ENCODE results near the gene RNF113B. TPM values are rescaled to one million over a fixed set of nuclear protein-coding genes. Genes with fewer than 3 reads are reported as not detected.

RNF113B gene
- not detected for total RNA-seq

DNA sequence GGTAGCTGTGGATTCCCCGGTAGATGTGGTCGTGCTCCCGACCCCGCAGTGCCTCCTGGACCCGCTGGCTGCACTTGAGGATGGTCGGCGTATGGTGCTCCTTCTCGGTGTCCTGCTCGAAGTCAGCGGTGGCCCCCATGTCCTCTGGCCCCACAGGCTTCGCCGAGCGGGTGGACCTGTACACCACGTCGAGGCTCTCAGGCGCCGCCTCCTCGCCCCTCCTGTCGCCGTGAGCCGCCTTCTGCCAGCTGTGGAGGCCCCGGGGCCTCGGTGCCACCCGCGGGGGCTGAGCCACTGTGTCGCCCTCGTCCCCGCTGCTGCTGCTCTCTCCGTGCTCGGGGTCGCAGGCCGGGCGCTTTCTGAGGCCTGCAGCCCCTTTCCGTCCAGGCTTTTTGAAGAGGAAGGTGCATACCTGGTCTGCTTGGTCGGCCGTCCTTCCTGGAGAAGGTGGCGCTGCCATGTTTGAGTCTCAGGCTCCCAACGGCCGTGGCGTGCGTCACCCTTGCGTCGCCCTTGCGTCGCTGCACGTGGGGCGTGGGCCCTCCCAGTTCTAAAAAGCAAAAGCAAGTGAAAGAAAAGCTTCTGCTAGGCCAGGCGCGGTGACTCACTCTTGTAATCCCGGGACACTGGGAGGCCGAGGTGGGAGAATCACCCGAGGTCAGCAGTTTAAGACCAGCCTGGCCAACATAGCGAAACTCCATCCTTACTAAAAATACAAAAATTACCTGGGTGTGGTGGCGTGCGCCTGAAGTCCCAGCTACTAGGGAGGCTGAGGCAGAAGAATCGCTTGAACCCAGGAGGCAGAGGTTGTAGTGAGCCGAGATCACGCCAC lies at the start of gene RNF113B:
Gene RNF113B (minus strand): TSS at position 493 of the 832 bp plus-strand sequence. CDS start 33 bp downstream, at position 460.
- no peak for DNase-seq (ENCODE audit: low spot score)
- no peak for ATAC-seq

DNA sequence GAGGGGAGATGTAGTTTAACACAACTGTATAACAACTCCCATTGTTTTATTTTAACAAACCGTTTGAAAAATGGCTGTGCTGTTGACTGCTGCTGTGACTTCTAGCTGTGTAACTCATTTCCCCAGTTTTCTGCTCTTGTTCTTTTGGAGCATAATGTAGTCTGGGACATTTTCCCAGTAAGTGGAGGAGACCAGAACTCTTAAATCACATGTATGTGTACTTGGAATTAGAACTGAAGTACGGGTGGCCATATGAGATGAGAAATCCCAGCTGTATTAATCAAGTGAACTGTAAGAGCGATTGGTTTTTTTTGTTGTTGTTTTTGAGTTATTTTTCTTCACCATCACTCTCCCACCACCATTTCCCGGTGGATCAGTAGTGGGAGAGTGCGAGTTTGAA lies 49.4 kb upstream of the RNF113B start:
- ATAC-seq (no peak), DNase-seq (ENCODE audit: low spot score) (no peak)

DNA sequence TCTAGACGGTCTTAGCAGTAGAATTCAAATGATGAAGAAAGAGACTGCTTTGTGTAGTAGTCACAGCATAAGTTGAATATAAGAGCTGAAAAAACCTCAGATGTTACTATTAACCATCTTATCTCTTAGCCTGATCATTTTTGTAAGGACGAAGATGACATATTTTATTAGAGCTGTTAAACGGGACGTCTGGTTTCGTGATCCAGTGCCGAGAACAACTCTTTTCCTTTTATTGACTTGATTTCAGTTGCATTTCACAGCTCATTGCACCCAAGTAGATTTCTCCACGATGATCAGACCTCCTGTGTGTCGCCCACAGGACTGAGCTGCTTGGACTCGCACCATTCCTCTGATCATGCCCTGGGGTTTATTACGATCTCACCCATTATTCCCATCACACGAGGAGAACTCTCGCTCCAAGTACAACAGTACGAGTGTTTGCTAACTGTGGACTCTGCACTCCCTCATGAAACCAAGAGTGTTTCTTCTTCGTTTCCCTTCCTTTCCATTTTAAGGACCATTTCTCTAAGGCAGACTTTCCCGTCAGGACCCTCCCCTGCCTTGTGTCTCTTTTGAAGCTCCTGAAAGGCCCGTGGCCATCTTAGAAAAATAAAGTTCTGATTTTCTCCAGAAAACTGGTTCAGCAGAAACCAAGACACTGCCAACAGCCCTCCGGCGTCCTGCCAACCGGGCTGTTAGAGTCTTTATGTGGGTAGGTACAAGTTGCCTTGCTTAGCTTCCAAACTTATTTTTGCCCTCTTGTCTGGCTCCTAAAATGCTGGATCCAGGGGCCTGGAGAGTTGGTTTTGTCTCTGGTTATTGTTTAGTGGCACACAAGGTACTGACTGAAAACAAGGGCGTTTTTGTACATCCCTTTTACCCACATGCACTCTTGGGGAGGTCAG lies 48.2 kb upstream of the RNF113B start:
- peak; percentile 86 for ATAC-seq

DNA sequence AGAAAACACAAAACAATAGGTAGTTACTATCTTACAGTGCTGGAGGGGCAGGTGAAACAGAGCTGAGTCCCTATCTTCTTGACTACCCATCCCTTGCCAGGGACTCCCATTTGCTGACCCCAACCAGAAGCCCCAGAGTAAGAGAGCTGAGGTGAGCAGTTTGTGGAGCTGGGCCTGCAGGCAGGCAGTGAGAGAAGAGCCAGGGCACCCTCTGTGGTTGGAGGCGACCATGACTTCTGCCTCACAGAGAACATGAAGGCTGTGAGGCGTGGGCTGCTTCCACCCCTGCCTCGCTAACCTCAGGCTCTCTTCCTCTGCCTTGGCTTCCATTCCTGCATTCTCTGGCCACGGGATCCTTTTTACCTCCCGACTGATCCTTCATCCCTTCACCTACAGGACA lies 47.5 kb upstream of the RNF113B start:
- DNase-seq (ENCODE audit: low spot score) (no peak), ATAC-seq (peak; percentile 29)

More for the DNA sequence above, 48.2 kb upstream of the RNF113B start:
- no peak for DNase-seq (ENCODE audit: low spot score)

DNA sequence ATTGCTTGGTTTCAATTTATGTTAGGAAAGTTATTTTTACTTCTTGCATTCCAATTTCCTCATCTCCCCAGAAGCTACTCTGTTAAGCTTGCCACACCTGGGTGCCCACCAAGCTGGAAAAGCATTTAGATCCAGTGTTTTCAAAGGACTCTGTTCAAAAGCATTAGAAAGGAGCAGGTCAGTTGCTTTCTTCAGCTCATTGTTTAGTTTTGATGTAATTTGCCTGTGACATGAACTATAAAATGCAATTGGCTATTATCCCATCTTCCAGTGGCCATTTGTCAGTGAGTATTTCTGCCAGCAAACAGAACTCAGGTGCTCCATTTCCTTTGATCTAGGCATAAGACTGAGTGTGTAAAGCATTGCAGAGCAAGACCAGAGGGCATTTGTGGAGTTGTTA lies 46.7 kb upstream of the RNF113B start:
- ATAC-seq (no peak), DNase-seq (ENCODE audit: low spot score) (no peak)

DNA sequence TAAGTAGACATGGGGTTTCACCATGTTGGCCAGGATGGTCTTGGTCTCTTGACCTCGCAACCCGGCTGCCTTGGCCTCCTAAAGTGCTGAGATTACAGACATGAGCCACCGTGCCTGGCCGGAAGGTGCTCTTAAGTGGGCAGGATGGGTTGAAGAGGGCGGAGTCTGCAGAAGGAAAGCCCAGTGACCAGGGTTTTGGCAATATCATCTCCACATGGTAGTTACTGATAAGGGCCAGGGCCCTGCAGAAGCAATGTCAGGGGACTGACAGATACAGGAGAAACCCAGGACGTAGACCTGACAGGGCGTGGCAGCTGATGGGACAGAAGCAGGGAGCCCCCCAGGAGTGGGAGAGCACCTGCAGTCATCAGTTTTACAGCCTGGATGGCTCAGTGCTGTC lies 45.7 kb upstream of the RNF113B start:
- DNase-seq (ENCODE audit: low spot score), result no peak
- ATAC-seq, result no peak

DNA sequence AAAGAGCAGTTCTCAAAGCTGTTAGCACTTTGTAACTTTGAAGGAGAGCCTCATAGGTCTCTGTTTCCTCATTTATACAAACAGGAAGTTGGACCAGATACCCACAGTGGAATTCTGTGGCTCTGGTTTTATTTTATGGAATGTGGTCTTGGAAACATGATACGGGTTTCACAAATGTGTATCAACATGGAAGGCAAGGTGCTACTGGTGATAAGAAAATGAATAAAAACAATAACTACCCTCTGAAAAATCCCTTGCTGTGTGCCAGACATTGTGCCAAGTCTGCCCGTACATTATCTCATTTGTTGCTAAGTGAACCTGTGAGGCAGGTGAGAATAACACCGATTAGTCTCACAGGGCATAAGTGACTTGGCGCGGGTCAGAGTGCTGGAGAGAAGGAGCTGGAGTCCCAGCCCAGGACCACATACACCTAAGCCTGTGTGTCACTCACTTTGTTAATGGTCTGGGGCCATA lies 45.0 kb upstream of the RNF113B start:
- no peak for ATAC-seq
- DNase-seq (ENCODE audit: low spot score), result no peak

DNA sequence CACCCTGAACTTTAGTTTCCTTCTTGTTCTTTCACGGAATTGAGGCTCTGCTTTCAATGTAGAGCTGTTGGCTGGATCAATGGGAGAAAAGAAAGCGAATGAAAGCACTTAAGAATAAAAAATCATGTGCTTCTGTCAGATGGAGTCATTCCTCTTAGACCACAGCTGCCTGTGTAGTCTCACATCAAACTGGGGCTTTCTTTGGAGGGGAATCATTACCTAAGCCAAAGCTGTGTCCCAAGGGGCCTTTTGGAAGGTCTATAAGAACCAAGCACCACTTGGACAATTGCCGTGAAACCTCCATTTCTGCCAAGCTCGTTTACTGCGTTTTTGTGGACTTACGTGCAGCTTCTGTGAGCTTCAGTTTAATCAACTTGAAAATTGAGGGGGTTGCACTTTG lies 44.2 kb upstream of the RNF113B start:
- ATAC-seq (no peak), DNase-seq (ENCODE audit: low spot score) (no peak)

DNA sequence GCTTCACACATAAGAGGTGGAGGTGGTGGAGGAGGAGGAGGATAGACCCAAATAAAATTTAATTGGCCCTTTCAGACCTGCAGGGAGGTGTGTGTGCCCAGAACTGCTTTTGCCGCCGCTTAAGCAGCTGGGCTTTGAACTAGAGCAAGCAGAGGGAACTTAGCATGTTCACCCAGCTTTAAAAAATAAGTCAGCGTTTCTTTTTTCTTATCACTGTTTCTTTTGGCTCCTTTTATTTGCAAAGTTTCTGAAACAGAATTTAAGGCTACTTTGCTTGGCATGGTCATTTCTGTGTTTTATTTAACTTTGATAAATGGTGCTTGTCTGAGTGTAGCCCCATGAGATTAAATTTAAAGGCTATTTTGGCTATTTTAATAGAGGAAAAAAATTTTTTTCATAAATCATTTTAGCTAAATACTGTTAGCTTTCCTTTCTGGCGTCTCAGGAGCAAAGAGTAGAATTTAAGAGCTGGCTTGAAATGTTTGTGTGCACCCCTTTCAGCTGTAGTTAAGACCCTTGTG lies 43.3 kb upstream of the RNF113B start:
- no peak for DNase-seq (ENCODE audit: low spot score)
- peak; percentile 21 for ATAC-seq

DNA sequence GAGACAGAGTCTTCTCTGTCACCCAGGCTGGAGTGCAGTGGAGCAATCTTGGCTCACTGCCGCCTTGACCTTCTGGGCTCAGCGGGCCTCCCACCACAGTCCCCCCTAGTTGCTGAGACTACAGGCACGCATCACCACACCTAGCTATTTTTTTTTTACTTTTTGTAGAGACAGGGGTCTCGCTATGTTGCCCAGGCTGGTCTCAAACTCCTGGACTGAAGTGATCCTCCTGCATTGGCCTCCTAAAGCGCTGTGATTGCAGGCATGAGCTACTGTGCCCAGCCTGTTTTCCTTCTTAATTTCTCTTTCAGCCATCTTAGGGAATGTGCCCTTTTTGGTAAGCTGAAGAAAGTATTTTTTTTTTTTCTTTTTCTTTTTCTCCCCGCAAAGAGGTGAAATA lies 42.6 kb upstream of the RNF113B start:
- ATAC-seq (no peak), DNase-seq (ENCODE audit: low spot score) (no peak)

DNA sequence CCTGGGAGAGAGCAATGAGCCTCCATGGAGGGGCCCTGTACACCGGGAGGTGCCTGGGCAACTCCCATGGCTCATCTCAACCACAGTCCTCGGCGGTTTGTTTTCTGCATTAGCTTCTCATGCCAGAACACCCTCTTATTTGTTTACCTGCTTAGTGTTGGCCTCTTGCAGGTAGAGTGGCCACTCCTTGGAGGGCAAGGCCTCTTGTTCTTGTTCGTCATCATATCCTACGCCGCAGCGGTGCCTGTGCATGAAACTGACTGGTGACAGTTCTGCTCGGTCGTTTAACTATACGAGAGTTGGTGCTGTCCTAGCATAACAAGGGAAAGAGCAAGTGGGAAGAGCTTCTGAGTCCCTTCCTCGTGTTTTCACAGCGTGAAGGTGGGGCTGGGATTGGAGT lies 40.5 kb upstream of the RNF113B start:
- ATAC-seq, result no peak
- DNase-seq (ENCODE audit: low spot score), result no peak

DNA sequence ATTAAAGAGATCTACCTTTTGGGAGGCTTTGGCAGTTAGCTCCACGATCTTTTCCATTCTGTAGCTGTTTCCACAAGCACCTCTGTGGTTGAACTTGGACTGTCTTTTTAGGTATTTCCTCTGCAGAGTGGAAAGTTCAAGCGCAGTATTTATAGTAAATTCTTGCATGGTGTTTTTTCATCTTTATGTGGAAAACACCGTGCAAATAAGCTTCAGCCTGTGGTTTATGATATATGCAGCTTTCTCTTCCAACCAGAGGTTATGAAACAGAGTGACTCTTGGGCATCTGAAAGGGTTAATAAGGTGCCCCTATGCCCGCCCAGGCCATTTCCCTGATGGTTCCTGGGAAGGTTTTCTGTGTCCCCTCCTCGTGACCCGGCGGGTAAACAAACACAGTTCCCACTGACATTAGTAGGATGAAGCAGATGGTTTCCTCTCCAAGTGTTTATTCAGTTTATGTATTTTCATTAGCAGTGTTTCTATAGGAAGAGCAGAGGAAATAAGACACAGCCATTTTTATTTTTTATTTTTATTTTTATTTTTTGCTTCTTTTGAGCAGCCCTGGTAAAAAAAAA lies 39.7 kb upstream of the RNF113B start:
- ATAC-seq, result no peak
- no peak for DNase-seq (ENCODE audit: low spot score)

DNA sequence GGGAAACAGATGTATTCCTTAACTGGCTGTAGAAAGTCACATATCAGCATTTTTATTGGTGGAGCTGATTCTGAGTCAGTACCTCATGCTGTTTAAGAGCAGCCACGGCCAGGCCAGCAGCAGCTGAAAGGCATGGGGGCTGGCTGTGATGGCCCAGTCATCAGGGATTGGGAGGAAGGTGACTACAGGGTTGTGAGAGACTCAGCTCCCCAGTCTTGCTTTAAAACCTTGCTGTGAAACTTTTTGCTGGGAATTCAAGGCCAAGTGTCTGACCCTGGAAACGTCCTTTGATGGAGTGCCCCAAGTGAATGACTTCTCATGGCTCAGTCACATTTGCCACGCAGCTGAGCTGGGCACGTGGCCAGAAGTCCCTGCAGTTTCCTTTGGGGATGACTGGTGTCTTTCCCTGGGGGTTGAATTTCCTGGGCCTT lies 39.1 kb upstream of the RNF113B start:
- DNase-seq (ENCODE audit: low spot score) (no peak), ATAC-seq (no peak)

DNA sequence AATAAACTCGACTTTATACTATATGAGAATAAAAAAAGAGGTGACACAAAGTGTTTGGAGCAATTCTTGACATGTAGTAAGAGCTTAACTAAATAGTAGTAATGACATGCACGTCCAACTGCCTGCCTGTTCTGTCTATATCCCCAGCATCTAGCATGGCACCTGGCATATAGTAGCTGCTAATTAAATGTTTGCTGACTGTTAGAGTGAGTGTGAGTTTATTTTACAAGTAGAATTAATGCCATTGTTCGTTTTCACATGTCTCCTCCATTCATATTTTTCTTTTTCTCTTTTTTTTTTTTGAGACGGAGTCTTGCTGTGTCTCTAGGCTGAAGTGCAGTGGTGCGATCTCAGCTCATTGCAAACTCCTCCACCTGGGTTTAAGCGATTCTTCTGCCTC lies 38.4 kb upstream of the RNF113B start:
- DNase-seq (ENCODE audit: low spot score) (no peak), ATAC-seq (no peak)

DNA sequence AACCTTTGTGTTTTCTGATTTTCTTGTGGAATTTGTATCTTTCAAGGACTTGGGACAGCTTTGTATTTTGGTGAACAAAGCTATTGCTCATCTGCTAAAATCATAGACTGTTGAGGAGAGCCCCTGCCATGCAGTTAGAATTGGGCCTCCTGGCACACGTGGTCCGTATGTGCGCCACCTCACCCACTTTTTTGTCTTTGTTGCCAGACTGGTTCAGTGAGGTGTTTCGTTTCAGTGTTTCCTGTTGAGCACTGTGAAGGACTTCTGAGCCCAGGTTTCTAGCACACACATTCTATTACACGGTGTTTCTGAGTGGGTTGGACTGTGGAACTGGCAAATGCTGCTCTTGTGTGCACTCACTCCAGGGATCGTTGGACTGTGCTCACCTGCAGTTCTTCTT lies 37.6 kb upstream of the RNF113B start:
- no peak for DNase-seq (ENCODE audit: low spot score)
- ATAC-seq, result peak; percentile 70

DNA sequence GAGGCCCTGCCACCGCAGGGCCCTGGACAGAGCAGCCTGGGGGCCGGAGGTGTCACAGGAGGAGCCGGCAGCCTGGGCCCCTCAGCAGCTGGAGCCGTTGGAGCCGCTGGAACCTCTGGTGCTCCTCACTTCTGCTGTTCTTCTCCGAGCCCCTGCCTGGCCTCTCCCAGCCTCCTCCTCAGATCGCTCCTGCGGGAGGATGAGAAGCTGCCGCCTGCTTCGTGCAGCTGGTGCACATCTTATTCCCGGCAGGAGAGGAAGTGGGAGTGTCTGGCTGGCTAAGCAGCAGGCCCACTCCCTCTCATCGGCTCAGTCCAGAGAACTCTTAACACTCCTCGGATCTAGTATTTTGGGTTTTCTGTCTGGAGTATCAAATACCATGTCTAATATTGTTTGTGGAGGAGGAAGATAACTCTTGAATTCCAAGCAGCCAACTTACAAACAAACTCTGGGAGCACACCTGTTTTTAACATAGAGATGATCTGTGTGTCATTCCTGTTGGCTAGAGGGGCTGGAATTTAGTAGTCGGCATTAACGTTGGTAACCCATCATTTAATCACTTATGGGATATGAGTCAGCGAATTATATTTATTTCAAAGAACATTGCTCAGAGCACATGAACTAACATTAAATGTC lies 37.1 kb upstream of the RNF113B start:
- no peak for DNase-seq (ENCODE audit: low spot score)

DNA sequence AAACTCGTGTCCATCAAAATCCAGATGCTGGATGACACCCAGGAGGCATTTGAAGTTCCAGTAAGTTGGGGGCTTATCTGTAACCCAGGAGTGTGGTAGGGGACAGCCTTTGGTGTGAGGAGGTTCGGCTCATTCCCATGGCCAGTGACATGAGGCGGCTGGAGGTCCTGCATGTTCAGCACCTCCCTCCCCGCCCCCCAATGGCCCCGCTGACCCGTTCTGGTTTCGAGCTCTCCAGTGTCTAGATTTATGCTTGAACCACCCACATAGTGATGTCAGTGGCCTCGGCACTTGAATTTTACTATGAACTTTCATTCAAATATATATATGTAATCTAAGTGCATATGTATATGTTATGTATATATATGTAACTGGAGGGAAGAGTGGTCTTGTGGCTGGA lies 36.3 kb upstream of the RNF113B start:
- ATAC-seq (no peak), DNase-seq (ENCODE audit: low spot score) (no peak)

More for the DNA sequence above, 37.1 kb upstream of the RNF113B start:
- no peak for ATAC-seq

DNA sequence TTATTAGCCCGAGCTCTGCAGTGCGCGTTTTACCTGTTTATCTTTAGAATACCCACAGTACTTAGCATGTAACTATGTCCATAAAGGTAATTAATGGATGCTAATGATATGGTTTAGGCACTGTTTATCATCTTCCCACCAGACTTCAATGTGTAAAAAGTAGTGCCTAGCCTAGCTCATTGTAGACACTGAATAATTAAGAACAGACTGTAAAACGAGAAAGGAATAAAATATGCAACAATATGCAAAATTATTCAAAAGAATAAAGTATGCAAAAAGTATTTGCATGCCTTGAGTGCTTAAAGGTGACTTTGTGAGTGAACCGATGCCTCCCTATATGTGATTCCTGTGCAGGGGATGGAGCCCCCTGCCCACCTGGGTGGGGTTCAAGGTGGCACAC lies 35.7 kb upstream of the RNF113B start:
- DNase-seq (ENCODE audit: low spot score), result no peak
- ATAC-seq, result no peak

DNA sequence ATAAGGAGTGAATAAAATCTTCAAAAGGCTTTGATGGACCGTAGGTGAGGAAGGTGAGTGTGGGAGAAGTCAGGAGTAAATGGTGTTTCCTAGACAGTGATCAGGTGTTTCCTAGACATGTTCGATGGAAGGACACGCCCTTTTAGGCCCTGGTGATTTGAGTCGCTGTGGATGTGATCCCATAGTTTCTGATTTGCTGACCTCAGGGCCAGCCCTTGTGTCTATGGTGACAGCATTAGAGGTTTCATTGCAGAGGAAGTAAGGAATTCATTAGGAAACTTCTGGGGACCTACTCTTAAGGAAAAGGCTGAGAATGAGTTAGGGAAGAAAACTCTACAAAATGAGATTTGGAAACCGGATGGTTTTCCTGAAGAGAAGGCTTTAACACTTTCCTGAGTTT lies 31.5 kb upstream of the RNF113B start:
- ATAC-seq, result no peak
- DNase-seq (ENCODE audit: low spot score), result no peak

DNA sequence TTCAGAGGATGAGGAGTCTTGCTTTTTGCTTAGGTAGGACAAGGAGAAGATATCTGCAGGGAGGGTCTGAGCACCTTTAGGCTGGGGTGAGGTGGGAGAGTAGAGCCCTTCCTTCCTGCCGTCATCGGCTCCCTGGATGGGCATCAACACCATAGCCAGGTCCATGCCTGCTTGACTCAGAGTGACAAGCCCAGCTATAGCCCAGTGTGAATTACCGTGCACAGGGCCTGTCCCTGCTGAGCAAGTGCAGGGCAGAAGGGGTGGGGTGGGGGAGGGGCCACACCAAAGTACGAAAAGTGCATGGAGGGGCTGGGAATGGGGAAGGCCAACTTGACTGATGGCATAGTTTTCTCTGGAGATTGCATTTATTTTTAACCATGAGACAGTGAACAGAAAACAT lies 30.3 kb upstream of the RNF113B start:
- no peak for DNase-seq (ENCODE audit: low spot score)
- ATAC-seq, result peak; percentile 16

DNA sequence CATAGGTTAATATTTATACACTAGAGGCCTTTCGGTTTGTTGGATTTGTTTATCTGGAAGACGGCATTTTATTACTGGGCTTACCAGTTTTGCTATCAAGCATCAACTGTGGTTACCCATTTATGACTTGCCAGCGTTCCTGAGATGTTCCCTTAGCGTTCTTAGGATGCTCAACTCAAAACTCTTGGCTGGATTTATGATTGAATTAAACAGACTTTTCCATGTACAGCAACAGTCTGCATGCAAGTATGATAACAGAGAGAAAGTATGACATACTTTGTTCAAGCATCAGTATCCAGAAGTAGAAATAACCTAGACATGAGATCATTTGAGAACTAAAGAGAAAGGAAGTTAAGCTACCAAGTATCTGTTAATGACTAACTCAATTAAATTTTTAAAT lies 29.9 kb upstream of the RNF113B start:
- ATAC-seq (no peak), DNase-seq (ENCODE audit: low spot score) (no peak)

Measured in left lobe of liver (tissue), 2 donors.